GM19463 (cell line): ENCODE data around the gene C1orf50.
A peak's percentile ranks its signal among the peaks of the same experiment; 100 is the strongest.

Source experiments
- ATAC-seq: cut with Tn5 transposase; IDR thresholded peaks from one replicate; pipeline ENCODE4 v1.9.1; 2021; ENCODE audit warnings: mild to moderate bottlenecking, moderate library complexity; ENCODE audit not compliant: unreplicated experiment

The C1orf50 gene

GRCh38 chr1:42758641-42759040 is 8.4 kb upstream of the C1orf50 start:
- no peak for ATAC-seq

GRCh38 chr1:42759114-42759513 is 7.9 kb upstream of the C1orf50 start:
- no peak for ATAC-seq

- no peak for ATAC-seq
Observed at GRCh38 chr1:42761567-42761966, 5.5 kb upstream of the C1orf50 start.

- ATAC-seq, result no peak
Observed at GRCh38 chr1:42762269-42762668, 4.8 kb upstream of the C1orf50 start.

GRCh38 chr1:42765269-42765668 is 1.8 kb upstream of the C1orf50 start:
- no peak for ATAC-seq

GRCh38 chr1:42765832-42766740 is 963 bp upstream of the C1orf50 start:
- peak; percentile 19 for ATAC-seq

- peak; percentile 17 for ATAC-seq
Observed at GRCh38 chr1:42767510-42768000, 506 bp downstream of the C1orf50 start.

- no peak for ATAC-seq
Observed at GRCh38 chr1:42768172-42768571, 1.1 kb downstream of the C1orf50 start.

- ATAC-seq, result no peak
Observed at GRCh38 chr1:42769811-42770210, 2.8 kb downstream of the C1orf50 start.

GRCh38 chr1:42773420-42773819 is 6.4 kb downstream of the C1orf50 start:
- ATAC-seq, result no peak

GRCh38 chr1:42774928-42775526 is 8.0 kb downstream of the C1orf50 start:
- ATAC-seq, result no peak

GRCh38 chr1:42776502-42776901 is 9.5 kb downstream of the C1orf50 start:
- no peak for ATAC-seq

GRCh38 chr1:42777852-42778251 is 10.8 kb downstream of the C1orf50 start:
- no peak for ATAC-seq

- ATAC-seq, result no peak
Observed at GRCh38 chr1:42779725-42780124, 12.7 kb downstream of the C1orf50 start.

GRCh38 chr1:42780176-42780575 is 13.1 kb downstream of the C1orf50 start:
- no peak for ATAC-seq

GRCh38 chr1:42783092-42783491 is 16.0 kb downstream of the C1orf50 start:
- ATAC-seq, result no peak

GRCh38 chr1:42784547-42784945 is 17.5 kb downstream of the C1orf50 start:
- no peak for ATAC-seq

GRCh38 chr1:42784946-42785693 is 18.1 kb downstream of the C1orf50 start, which contains the start of gene TMEM269:
TSS of gene TMEM269 (plus strand) at chr1:42784991. CDS start at chr1:42789894, 4,903 bp downstream.
- no peak for ATAC-seq

- no peak for ATAC-seq
Observed at GRCh38 chr1:42786097-42786496, 19.0 kb downstream of the C1orf50 start.

GRCh38 chr1:42788021-42788420 is 21.0 kb downstream of the C1orf50 start:
- ATAC-seq, result no peak

GRCh38 chr1:42793824-42794223 is 26.8 kb downstream of the C1orf50 start:
- no peak for ATAC-seq
